Measurements from ENCODE around the gene PLEKHA7.

PLEKHA7 gene

DNA sequence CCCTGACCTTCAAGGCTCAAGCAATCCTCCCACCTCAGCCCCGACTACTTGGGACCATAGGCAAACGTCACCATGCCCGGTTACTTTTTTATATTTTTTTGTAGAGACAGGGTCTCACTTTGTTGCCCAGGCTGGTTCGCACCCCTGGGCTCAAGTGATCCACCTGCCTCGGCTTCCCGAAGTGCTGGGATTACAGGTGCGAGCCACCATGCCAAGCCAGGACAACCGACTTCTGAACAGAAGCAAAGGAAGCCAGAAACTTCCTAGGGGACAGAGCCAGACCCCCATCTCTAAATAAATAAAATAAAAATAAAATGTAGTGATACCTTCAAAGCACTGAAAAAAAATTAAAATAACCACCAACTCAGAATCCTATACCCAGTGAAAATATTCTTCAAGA, 249.3 kb downstream of the PLEKHA7 start:
- DNase-seq, result no peak

DNA sequence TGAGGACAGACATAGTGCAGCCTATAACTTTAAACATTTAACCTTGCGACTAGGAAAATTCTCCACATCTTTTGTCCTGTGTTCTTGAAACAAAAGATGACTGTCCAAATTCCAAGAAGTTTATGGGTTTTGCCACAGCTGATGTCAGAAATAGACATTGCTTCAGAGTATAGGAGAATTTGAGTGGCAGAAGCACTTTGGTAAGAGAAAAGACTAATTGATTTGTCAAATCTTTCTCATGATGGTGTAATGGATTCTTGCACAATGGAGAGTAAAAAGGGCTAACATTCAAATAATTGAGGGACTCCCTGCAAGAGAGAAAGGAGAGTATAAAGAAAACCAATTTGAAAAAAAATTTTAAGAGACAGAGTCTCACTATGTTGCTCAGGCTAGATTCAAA, 250.5 kb downstream of the PLEKHA7 start:
- no peak for DNase-seq

DNA sequence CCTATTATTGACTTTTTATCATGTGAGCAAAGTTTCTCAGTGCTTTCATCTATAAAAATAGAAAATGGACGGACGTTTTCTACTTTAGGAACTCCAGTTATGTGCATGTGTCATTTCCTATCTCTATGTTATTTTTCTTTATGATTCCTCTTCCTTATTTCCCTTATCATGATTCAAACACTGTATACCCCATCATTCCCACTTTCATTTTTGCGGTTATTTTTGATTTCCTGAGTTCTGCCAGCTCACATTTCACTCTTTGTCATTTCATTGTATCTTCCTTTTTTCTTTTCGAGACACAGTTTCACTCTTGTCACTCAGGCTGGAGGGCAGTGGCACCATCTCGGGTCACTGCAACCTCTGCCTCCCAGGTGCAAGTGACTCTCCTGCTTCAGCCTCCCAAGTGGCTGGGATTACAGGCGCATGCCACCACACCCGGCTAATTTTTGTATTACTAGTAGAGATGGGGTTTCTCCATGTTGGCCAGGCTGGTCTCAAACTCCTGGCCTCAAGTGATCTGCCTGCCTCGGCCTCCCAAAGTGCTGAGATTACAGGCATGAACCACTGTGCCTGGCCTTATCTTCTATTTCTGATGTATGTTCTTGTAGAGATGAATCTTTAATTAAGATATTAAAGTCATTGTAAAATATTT, 254.2 kb downstream of the PLEKHA7 start:
- no peak for DNase-seq

DNA sequence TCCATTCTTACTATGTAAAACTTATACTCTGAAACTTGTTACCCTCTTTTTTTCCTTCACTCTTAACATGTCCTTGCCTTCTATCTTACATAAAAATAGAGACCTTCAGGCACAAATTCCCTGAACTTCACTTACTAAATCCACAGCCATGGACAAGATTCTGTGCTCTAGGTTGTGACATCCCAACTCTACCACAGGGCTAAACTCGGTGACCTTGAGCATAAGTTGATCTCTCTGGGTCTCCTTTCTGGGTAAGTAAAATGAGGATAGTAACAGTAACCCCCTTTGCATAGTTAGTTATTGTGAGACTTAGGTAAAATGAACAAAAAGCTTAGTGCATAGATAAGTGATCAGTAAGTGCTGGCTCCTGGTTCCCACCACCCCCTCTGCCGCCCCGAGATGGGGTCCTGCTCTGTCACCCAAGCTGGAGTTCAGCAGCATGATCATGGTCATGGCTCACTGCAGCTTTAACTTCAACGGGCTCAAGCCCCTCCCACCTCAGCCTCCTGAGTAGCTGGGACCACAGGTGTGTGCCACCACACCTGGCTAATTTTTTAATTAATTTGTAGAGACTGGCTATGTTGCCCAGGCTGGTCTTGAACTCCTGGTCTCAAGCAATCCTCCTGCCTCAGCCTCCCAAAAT, 255.7 kb downstream of the PLEKHA7 start:
- no peak for DNase-seq

DNA sequence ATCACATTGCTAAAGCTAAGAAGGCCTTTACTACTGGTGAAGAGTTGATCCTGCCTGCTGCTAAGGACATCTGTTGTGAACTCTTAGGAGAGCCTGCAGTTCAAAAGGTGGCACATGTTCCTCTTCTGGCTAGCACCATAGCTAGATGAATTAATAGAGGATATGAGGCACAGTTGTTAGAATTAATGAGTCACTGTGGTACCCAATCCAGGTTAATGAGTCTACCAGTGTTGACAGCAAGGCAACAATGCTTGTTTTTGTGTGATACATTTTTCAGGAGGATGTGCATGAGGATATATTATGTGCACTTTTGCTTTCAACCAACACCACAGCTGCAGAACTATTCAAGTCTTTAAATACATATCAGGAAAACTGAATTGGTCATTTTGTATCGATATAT, 263.8 kb downstream of the PLEKHA7 start:
- no peak for DNase-seq

DNA sequence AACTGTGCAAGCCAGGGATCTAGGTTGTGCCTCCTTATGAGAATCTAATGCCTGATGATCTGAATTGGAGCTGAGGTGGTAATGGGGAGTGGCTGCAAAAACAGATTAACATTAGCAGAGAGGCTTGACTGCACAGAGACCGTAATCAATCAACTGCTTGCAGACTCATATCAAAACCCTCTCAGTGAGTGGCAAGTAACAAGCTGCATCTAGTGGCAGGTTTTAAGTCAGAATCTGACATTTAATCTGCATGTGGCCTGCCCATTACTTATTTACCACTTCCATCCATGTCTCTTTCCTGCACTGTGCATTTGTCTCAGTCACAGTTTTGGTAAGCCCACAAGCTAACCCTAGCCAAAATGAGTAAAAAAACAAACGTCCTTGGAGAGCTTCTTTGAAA, 264.5 kb downstream of the PLEKHA7 start:
- no peak for DNase-seq

DNA sequence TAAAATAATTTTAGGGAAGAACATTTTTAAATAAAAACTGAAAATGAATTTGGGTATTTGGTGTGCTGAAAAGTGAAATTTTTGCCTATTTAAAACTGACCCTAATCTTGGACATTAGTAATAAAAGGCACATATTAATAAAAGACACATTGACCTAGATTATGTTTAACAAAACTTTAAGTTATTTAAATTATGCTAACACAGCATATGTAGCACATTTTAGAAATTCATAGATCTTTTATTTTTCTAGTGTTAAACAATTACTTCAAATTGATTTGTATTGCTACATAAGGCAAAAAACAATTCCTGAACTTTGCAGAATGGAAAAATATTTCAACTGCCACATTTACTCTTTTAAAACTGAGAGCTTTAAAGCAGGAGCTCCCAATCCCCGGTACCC, 265.1 kb downstream of the PLEKHA7 start:
- DNase-seq, result no peak

DNA sequence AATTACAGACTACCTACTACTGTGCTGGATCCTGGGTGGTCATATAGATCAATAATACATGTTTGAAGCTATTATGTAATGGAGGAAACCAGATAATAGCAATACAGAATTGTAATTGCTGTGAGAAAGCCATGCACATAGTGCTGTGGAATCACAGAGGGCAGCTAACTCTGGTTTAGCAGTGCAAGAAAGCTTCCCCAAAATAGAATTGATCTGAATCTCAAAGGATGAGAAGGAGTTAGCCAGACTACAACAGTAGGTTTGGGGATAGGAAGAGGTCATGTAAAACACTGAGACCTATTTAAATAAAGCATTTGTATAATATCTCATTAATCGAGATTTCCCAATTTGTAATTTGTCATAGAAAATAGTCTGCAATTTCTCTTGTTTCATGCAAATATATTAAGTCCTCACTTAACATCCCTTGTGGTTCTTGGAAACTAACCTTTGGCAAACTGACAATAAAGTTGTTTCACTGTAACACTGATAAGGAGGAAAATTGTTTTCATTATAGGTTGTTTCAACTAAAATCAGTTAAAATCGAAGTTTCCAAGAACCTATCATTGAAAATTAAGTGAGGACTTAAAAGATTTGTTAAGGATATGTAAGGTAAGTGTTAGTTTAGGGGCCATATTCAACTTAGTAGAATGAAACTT, 268.1 kb downstream of the PLEKHA7 start:
- DNase-seq, result no peak

DNA sequence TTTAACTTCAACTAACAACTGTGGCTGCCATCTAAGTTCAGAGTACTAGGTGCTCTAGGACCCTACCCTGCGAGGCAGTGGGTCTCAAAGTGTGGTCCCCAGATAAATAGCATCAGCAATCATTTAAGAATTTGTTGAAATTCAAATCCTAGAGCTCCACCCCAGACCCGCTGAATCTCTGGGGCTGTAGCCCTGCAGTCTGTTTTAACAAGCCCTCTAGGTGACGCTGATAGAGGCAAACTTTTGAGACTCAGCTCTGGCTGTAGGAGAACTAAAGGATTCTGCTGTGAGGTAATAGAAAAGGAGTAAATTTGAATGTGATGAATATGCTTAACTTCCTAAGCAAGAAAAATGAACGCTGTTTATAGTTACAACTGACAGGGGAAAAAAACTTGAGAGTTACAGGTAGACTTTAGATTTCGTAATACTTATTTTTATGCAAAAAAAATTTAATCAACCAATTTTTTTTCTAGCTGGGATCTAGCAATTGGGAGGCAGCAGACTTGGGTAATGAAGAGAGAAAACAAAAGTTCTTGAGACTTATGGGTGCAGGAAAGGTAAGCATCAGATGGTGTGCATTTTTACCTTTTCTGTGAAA, 270.0 kb downstream of the PLEKHA7 start:
- no peak for DNase-seq

DNA sequence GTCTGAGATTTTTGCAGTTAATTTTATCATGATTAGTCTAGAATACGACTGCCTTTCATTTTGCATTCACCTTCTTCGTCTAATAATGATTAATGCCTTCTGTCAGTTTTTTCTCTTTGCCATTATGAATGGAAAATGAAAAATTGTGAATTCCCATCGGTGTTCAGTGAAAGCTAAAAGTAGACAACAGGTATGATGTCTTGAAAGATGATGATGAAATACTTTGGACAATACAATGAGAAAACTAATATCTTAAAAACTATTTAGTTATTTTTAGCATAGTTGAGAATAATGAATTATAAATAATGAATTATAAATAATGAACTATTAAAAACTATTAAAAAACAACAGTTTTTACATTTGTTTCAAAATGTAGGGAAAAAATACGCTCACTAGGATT, 270.7 kb downstream of the PLEKHA7 start:
- DNase-seq, result no peak

DNA sequence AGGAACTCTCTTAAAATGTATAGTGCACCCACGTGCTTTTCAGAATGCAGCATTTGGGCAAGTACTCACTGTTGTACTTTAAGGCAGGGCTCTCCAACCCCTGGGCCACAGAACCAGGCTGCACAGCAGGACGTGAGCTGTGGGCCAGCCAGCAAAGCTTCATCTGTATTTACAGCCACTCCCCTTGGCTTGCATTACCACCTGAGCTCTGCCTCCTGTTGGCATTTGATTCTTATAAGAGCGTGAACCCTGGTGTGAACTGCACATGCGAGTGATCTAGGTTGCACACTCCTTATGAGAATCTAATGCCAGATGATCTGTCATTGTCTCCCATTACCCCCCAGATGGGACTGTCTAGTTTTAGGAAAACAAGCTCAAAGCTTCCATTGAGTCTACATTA, 272.7 kb downstream of the PLEKHA7 start:
- no peak for DNase-seq

DNA sequence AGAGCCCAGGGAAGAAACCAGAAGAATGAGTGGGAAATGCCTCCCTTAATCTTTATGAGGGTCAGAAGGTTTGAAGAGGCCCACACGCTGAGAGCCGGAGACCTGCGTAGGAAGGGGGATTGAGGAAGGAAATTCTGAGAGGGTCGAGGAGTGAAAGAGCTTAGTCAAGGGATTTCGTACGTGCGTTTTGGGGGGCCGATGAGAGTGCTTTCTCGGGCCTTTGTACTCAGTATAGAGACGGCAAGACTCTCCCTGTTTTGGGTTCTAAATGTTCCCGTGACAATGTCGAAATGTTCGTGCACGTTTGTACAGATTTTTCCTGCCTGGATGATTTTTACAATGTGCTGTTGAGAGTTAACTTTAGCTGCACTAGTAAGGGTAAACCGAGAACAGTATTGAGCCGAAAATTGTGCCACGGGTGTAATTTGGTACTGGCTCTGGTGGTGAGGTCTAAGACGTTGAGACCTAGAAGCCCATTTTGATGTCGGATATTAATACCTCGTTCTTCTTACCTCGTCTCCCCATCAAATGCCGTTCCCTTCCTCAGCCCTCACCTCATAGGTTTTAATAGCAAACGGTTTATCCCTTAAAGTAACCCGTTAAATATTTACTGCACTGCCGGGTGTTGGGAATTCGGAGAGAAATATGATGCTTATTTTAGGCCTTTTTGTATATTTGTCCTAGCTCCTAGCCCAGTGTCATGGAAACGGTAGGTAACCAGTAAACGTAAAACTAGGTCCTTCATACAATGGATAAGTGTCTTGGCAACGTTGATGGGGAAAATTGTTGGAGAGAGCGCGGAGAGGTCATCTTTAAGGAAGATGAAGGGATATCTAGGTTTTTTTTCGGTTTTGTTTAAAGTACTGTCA, 275.0 kb downstream of the PLEKHA7 start:
- peak; percentile 57 for DNase-seq

DNA sequence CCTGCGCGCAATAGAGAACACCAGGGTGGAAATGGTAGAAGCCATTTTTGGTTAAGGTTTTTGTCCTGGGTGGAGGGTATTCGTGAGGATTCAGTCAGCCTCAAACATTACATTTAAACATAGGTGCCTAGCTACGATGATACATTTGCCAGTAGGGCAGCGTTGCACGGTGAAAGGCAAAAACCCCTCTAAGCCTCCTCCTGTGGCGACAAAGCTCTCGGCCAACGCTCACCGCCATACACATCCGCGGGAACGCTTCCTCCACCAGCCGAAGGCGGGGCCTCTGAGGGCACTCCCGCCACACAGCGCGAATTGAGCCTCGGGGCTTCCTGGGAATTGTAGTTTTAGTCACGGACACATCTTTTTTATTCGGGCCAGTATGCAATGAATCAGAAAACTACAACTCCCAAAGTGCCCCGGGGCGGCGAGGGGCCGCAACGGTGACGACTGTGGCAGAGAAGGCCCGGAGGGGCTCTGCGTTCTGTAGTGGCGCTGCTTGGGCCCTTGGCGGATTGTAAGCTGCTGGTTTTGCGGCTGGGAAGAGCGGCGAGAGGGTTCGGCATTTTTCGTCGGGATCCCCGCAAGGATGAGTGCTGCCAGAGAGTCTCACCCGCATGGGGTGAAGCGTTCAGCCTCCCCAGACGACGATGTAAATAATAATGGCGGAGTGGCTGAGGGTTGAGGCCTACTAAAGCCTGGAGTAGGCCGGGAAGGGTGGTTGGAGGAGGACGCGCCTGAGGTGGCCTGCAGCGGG, 275.8 kb downstream of the PLEKHA7 start, which contains the start of gene C11orf58:
C11orf58 (plus strand) TSS at position 455 of the 754 bp plus-strand sequence; CDS start at position 587, 132 bp downstream.
- peak; percentile 99 for DNase-seq

DNA sequence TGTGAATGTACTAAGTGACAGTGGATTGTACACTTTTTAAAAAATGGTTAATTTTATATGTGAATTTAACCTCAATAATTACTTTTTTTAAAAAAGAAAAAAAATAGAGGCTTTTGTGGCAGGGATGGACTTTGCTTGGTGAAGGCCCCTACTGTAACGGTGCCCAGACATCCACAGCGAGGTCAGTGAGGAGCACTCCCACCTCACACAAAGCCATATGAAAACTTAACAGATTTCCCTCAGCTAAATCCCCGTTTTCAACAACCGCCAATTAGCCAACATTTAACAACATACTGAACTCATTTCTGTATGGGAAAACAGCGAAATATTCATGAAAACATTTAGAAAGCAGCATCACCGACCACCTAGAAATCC, 276.4 kb downstream of the PLEKHA7 start:
- DNase-seq, result peak; percentile 67

Data from DMS53 (cell line).